ENCODE data around the gene MRNIP.
"Not testable (repeated sequence)": the region's sequence is repeated elsewhere in the genome, so short reads cannot be mapped to it uniquely, and the experiment has no call there.

The MRNIP gene

DNA sequence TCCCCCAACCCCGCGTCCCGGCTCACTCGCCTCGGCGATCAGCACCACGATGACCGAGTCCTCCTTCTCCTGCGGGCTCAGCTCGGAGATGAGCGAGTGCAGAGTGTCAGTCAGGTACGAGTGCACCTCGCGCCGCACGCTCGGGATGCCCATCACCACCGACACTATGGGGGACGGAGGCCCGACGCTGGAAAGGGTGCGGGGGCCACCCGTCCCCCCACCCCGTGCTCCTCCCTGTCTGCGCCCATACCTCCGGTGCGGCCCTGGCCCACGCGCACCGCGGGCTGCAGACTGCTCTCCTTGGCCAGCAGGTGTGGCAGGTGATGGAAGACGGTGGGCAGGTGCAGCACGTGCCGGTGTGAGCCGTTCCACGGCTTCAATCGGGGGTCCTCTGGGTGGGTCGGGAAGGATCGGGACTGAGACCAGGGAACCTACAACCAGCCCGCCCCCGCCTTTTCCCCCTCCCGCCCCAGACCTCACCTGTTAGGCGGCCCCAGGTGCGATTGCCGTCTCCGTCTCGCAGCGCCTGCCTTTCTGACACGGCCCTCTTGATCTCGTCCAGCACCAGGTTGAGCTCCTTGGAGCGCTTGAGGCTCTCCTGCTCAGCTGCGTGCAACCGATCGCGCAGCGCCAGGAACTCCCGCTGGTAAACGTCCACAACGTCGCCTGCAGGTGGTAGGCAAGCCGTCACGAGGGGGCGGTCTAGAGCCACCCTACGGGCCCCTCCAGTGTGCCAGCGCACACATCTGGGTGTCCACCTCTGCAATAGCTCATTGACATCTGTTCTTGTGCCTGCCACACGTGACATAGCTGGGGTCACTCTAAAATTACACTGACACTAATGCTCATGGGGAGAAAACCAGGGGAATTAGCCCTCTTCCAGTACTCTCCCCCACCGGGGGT lies 57.1 kb downstream of the MRNIP start:
- DNase-seq = peak; percentile 6

DNA sequence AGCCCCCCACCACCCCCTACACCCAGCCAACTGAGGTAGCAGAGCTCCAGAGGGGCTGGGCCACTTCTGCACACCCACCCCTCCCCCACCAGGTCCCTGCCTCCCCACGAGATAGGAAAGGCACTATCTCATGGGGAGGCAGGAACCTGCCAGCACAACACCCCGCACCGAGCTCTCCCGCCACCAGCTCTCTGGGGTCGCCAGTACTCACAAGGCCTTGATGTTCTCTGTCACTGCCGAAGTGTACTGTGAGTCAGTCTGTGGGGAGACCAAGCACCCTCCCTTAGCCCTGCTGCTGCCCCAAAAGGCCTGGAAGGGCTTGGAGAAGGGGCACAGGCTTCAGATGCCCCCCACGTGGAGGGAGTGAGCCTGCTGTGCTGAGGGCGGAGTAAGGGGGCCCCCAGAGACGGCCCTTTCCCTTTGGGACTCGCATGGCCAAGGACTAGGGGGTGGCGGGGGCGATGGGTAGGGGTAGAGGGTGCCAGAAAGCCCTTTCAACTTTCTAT lies 57.9 kb downstream of the MRNIP start:
- DNase-seq = no peak

DNA sequence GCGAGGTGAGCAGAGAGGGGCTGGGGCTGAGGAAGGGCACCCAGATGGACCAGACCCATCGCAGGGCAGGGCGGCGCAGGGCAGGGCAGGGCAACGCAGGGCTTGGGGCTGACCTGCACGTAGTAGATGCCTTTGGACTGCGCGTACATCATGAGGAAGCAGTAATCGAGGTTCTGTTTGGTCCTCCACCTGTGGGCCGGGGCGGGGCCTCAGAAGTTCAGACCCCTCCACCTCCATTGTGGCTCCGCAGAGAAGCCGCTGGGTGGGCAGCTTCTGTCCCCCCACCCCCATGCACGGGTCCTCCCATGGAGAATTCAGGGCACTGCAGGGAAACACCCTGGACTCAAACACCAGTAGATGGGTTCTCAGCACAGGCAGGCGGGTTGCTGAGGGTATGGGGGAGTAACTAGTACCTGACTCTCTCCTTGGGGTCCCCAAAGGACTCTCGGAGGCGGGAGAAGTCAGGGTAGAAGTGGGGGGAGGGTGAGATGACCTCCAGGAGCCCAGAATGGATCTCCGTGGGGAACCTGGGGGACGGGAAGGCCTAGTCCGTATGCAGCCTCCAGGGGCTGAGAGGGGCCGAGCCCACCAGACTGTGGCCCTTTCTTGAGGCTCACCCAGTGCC lies 58.4 kb downstream of the MRNIP start:
- no peak for DNase-seq

DNA sequence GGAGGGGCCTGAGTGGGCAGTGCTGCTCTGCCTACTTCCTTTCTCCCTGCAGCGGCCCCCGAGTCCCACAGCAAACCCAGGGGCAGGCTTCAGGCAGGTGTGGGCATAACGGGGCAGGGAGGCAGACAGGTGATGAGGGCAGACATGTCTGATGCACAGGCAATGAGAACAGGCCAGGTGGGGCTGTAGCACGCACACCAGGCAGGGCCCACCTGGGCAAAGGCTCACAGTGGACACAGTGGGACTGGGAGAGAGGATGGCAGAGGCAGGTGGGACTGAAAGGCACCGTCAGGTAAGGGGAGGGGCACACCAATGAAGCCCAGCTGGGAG lies 59.0 kb downstream of the MRNIP start:
- no peak for DNase-seq

DNA sequence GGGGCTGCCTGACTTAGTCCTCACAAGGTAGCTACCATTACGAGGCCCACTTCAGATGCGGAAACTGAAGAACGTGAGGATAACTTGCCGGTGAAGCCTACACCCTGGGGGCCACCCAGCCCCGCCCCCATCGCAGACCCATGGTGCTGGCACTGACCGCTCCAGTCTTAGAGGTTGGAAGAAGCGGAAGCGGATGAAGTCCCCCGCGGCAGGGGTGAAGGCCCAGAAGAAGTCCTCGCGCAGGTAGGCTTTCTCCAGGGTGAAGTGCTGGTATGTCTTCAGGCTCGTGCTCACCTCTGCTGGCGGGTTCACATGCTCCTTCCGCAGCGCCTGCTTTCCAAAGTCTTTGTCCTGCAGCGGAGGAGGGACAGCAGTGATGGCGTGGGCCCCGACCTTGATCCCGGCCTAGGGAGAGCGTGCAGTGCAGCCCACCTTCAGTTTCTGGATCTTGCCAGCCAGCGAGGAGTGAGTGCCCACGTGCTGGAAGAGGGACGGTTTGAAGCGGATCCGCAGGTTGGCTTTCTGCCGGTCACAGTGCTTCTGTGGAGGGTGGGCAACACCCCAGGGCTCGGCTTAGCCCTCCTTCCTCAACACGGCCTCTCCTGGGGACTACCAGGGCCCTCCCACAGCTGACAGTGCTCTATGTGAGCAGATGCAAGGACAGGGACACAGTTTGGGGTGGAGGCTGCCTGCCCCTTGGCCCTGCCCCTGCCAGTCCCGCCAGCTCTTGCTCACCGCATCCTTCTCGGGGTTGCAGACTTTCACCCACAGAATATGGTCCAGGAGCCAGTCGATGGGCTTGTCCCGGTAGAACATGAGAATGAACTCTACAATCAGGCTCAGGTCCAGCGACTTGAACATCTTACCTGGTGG lies 59.6 kb downstream of the MRNIP start:
- no peak for DNase-seq

DNA sequence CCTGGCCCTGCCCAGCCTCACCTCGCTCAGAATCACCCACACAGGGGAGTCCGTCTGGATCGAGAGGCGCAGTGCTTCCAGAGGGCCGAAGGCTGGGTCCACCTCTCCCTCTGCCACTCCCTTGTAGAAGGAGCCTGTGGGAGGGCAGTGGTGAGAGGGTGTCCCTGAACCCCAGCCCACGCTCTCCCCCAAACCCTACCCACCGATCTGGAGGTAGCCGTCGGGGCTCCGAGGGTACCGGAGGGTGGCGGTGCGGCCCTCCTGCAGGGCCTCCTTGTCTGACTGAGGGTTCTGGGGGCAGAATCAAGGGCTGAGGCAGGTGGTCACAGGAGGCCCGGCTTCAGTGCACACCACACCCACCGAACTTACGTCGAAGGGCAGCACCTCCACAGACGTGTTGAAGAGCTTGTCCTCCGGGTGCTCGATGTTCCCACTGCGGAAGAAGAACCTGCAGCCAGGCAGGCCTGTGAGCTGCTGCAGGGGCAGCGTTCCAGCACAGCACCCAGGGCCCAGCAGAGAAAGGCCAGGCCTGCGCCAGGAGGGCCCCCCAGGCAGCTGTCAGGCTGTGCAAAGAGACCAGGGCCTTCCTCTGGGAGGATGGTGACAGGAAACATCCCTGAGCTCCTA lies 60.4 kb downstream of the MRNIP start:
- no peak for DNase-seq

DNA sequence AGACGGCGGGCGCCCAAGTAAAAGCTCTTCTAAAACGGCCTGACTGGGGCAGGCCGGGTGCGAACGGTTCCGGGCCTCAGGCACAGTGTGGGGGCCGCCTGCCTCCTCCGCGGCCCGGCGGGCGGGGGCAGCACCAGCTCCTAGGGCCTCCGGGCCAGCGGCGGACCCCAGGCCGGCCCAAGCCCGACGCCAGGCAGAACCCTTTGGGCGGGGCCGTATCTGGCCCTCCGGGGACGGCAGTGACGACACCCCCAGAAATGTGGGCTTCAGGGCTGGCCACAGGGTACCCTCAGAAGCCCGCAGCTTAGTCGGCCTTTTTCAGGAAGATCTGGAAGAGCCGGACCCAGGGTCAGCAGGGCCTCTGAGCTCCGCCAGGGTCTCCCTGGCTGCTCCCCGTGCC lies 60.9 kb downstream of the MRNIP start:
- no peak for DNase-seq

DNA sequence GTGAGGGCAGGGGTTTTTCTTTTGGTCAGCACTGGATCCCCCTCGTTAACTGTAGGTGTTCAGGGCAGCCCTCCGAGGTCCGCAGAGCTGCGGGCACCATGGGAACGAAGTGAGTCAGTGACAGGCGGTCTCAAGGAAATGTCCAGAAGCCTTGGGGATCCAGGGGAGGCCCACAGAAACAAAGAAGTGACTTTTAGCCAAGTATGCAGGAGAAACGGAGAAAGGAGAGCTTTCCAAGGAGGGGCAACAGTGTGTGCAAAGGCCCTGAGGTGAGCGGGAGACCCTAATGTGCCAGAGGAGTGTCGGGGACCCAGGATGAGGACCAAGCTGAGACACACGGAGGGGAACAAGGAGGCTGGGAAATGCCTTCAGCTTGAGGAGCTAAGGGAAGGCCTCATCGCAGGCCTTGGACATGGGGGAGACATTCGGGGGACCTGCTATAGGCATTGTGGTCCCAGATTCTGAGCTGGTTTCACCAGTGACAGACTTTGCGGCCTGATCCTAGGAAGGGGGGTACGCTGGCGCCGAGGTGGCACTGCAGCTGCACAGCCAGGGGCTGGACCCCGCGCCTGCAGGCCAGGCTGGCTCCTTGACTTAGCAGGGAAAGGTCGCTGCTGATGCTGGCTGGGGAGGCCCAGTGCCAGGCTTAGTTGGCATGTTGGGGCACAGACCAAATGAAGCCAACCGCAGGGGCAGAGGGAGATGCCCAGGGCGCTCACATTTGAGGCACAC lies 61.6 kb downstream of the MRNIP start:
- no peak for DNase-seq

DNA sequence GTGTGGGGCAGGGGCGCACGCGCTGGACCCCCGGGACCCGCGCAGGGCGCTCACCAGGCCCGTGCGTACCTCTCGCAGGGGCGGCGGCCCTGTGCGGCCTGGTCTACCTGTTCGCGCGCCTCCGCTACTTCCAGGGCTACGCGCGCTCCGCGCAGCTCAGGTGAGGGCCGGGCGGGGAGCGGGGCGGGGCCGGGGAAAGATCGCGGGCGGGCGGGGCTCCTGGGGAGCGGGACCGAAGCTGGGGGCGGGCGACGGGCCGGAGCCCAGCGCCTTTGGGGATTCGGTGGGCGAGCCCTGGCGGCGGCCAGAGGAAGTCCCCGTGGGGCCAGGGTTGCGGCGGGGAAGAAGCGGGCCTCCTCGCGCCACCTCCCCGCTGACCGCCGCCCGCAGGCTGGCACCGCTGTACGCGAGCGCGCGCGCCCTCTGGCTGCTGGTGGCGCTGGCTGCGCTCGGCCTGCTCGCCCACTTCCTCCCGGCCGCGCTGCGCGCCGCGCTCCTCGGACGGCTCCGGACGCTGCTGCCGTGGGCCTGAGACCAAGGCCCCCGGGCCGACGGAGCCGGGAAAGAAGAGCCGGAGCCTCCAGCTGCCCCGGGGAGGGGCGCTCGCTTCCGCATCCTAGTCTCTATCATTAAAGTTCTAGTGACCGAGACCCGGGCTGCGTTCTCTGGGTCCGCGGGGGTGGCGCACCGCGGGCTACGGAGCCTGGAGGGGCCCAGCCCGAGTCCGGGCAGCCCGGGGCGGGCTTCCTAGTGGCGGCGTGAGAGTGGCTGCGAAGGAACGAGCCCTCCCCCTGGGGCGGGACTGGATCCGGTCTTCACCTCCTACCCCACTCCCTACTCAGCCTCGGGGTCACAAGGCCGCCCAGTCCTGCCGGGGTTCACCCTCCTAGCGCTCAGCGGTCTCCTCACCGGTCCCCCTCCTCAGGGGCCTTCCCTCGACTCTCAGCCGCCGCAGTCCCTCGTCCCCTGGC lies 62.5 kb downstream of the MRNIP start:
- DNase-seq = peak; percentile 74

DNA sequence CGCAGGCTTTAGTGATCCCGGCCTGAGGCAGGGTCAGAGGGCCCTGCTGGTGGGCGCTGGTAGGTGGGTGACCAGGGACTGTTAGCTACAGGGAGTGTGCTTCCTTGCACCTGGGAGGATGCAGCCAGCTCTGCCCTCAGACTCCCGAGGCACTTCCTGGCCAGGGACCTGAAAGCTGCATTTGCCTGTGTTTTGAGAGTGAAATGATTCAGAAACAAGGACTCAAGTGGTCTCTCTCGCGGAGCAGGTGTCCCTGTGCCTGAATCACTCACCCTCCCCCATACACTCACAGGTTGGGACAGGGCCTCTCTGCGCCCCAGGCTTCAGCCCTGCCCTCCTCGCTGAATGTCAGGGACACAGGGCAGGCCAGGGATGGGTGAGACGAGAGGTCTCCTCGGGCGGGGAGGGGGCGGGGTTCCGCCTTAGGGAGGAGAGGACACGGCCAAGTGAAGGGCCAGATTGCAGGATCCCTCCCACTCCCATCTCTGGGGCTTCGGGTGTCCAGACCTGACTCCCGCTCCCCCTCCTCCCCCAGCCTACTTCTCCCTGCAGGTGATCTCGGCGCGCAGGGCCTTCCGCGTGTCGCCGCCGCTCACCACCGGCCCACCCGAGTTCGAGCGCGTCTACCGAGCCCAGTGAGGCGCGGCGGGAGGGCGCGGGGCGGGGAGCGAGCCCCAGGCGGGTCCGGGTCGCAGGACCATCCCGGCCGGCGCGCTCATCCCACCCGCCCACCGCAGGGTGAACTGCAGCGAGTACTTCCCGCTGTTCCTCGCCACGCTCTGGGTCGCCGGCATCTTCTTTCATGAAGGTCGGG lies 63.4 kb downstream of the MRNIP start:
- no peak for DNase-seq

DNA sequence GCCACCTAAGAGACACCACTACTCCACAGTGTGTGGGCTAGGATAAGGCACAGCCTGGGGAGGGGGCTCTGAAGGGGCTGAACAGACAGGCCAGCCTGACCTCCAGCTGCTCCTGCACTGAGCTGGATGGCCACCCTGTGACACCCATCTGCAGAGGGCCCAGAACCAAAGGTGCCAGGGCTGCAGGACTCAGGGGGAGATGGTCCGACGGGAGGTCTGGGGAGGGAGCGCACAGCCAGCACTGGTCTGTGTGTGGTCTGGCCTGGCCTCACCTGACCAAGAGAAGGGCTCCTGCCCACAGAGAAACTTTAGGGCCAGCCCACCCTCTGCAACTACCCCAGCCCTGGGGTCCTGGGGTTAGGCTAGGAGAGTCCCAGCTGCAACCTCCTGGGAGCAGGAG lies 64.0 kb downstream of the MRNIP start:
- DNase-seq = no peak

DNA sequence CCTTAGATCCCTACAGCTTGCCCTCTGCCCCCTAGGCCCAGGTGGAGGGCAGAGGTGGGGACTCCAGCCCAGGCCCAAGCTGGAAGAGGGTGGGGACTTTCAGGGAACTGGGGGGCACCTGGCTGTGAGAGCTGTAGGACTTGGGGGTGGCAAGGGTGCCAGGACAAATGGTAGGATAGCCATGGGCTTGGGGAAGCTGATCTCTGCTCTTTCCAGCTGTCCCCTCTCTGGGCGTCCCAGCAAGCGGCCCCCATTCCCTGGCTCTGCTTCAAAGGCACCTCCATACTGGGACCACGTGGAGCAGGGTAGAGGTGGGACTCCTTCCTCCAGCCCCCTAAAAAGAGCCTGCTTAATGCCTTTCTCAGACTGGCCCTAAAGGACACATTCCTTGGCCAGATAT lies 64.4 kb downstream of the MRNIP start:
- DNase-seq = no peak

DNA sequence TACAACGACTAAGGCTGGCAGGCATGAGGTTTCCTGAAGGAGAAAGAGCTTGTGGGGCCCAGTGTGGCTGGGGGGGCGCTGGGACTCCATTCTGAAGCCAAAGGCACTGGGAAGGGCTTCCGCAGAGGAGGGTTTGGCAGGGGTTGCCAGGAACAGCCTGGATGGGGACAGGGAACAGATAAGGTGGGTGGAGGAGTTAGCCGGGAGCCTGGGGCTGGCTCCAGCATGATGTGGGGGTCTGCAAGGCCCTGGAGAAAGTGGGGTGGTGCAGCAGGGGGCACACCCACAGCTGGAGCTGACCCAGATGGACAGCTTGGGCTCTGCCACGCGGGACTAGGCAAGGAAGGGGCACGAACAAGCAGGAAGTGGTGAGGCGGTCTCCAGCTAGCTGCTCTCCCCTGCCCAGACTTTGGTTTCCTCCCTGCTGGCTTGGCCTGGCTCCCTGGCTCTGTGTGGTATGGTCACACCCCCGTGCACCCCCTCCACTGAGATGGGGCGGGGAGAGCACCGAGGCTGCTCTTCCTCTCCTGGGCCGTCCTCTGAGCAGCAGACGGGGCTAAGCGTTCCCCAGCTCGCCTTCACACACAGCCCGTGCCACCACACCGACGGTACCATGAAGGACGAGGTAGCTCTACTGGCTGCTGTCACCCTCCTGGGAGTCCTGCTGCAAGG lies 65.0 kb downstream of the MRNIP start, which contains the start of gene LTC4S:
TSS of gene LTC4S (plus strand) at position 519 of the 672 bp plus-strand sequence. CDS start at position 614, 95 bp downstream.
- no peak for DNase-seq

DNA sequence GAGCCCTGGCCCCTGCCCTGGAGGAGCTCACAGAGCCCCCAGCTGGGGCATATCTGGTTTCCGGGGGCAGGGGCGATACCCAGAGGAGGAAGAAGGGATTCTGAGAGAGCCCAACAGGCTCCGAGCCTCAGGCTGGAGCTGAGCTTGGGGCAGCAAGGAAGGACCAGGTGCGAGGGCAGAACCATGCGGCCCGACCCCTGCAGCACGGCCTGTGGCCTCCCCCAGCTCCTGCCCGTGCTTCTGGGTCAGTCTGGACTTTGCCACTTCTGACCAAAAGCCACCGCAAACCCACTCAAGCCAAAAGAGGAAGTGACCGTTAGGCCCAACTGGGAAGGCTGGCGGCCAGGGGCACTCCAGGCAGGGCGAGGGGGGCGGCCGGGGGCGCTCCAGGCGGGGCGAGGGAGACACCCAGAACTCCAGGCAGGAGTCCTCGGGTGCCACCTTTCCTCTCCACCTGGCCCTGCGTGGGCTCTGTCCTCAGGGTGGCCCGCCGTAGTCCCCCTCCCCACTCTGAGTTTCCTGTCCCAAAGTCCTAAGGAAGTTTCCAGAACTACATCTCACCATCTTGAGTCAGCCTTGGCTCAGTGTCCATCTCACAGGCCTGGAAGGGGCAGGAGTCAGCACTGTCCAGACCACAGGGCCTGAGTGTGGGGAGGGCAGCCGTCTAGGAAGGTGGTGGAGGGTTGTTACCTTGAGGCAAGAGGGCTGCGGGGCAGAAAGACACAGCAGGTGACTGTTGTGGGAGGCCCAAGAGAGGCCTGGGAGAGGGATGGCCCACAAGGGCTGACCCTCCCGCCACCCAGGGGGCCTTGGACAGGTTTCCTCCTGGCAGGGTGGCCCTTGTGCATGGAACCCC lies 65.8 kb downstream of the MRNIP start:
- no peak for DNase-seq

DNA sequence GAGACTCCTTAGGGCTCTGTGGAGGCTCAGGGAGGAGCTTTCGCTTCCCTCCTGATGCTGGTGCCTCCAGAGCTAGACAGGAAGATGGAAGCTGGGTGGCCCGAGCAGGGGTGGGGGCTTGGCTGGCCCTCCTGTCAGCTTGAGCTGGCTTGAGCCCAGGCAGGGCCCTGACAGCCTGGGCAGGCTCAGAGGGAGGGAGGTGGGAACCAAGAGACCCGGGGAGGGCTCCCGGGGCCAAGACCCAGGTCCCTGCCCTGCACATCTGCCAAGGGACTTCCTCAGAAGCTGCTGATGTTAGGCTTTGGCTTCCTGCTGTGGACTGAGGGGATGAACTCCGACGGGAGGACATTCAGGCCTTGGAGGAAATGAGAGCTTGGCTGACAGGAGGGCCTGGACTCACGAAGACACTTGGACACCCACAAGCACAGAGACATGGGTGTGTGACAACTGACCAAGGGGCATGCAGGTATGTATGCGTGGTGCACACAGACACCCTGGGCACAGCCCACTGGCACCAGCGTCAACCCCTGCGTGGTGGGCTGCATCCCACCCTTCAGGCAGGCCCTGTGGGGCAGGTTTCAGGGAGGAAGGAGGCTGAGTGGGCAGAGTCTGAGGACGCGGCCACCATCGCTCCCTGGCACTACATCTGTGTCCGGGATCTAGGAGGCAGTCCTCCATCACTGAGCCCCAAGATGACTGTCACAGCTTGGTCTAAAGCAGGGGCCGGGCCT lies 66.6 kb downstream of the MRNIP start:
- DNase-seq = no peak

DNA sequence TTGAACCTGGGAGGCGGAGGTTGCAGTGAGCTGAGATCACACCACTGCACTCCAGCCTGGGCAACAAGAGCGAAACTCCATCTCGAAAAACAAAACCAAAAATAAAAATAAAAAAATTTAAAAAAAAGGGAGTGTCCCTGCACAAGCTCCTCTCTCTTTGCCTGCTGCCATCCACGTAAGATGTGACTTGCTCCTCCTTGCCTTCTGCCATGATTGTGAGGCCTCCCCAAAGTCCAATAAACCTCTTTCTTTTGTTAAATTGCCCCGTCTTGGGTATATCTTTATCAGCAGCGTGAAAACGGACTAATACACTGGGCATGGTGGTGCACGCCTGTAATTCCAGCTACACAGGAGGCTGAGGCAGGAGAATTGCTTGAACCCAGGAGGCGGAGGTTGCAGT lies 69.3 kb downstream of the MRNIP start:
- DNase-seq = not testable (repeated sequence)

DNA sequence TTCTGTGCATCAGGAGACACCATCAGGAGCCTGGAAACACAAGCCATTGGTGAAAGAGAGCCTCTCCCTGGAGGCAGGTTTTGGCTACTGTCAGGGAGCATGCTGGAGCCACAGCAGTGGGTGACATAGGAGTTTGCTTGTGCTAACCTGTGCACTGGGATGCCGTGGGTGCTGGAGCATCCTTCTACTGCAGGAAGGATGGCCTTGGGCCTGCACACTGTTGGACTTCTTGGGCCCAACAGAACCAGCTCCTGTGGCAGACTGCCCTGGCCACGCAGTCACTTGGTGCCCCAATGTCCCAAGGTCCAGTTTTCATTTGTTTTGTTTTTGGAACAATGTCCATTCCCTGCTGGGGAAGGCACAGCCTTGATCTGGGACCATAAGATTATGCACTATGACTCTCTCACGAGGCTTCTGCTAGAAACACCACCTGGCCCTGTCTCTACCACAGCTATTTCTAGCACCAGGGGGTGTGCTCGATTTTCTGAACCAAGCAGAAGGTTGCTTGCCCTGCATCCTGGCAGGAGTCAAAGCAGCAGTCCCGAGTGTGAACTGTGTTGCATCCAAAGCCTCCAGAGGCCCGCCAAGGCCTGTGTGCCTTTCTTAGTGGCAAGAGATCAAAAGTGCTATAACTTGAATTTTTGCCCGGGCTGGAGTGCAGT lies 70.3 kb downstream of the MRNIP start:
- no peak for DNase-seq
